IPS-15b (cell line): ENCODE data around the gene CCNL2.

Experiments
- H3K27me3 ChIP-seq: one replicate; pipeline ENCODE4 v1.6.1; 2013; ENCODE audit warnings: low read length; ENCODE audit not compliant: control insufficient read depth, insufficient read depth
- H3K36me3 ChIP-seq: one replicate; pipeline ENCODE4 v1.6.1; 2013; ENCODE audit warnings: low read length; ENCODE audit not compliant: control insufficient read depth, insufficient read depth
- H3K4me1 ChIP-seq: one replicate; pipeline ENCODE4 v1.6.1; 2013; ENCODE audit warnings: mild to moderate bottlenecking, low read length; ENCODE audit not compliant: control insufficient read depth, insufficient read depth
- H3K4me3 ChIP-seq: one replicate; pipeline ENCODE4 v1.5.1; 2013; ENCODE audit warnings: low read depth, low read length
- H3K9ac ChIP-seq: one replicate; pipeline ENCODE4 v1.6.1; 2013; ENCODE audit warnings: low read depth, mild to moderate bottlenecking, low read length
- H3K9me3 ChIP-seq: one replicate; pipeline ENCODE4 v1.6.1; 2013; ENCODE audit warnings: mild to moderate bottlenecking, low read length; ENCODE audit not compliant: control insufficient read depth, insufficient read depth

CCNL2 gene

DNA sequence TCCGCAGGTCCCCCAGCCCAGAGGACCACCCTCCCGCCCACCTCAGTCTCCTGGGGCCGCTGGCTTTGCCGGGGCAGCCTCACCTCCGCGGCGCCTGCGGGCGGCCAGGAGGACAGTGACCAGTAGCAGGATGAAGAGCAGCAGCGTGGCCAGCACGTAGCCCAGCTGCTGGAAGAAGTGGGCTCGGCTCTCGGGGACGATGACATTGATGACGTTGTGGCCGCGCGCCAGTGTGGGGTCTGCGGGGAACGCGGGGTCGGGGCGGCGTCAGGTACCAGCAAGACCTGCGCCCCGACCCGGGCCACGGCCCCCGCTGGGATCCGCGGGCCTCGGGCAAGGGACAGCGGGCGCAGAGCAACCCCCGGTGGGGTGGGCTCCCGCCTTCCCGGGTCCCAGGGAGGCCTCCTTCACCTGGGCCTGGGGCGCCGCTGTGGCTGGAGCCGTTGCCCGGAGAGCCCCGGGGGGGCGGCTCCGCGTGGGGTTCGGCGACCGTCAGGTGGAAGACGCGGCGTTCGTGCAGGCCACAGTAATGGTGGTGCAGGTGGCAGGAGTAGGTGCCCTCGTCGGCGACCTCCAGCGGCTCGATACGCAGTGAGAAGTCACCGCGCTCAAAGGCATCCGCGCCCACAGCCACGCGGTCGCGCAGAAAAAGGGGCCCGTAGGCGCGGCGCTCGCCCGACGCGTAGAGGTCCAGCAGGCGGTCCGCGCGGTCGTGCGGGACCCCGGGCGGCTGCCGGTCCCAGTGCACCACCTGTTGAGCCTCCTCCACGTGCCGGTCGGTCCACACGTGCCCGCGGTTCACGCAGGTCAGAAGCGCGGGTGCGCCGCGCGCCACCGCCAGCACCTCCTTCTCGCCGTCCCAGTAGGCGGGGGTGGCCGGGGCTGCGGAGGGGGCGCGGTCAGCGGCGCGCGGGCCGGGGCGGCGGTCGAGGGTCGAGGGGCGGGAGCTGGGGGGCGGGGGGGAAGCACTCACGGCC lies 44.6 kb downstream of the CCNL2 start:
- Histone ChIP-seq H3K4me3 (peak overlapping the region; percentile 43), H3K36me3 (no peaks in the 10 kb centered on the region), H3K9me3 (no peaks in the 10 kb centered on the region), H3K9ac (no peak overlapping the region), H3K4me1 (peaks cover 3% of the 10 kb centered on the region), H3K27me3 (peaks cover 2% of the 10 kb centered on the region)

- no peak overlapping the region for H3K9ac ChIP-seq
- H3K4me1 ChIP-seq, result peaks cover 3% of the 10 kb centered on the region
- H3K4me3 ChIP-seq, result peak overlapping the region; percentile 43
- H3K27me3 ChIP-seq, result peaks cover 2% of the 10 kb centered on the region
- H3K36me3 ChIP-seq, result no peaks in the 10 kb centered on the region
- no peaks in the 10 kb centered on the region for H3K9me3 ChIP-seq
Observed at GRCh38 chr1:1353389-1354151, 45.6 kb downstream of the CCNL2 start.

DNA sequence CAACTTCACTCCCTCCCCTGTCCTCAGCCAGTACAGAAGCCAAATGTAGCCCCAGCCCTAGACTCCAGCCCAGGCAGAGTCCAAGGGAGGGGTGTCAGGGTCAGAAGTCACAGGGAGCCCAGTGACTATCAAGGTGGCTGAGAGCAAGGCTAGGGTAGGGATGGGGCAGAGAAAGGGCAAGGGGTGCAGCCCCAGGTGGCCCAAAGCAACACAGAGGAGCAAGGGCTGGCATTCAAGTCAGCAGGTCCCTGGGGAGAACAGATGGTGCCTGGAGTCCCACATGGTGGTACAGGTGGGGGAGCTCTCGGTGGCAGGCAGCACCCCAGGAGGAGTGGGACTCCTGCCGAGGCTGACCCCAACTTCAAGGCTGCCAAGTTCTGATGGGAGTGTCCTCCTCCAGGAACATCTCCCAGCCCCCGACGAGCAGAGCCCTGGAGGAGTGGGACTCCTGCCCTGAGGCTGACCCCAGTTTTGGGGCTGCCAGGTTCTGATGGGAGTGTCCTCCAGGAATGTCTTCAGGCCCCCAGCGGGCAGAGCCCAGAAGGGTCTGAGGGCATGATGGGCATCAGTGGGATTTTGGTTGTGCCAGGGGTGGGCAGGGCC lies 46.2 kb downstream of the CCNL2 start:
- Histone ChIP-seq H3K9me3 (no peaks in the 10 kb centered on the region), H3K4me1 (peaks cover 5% of the 10 kb centered on the region), H3K27me3 (peaks cover 2% of the 10 kb centered on the region), H3K9ac (no peak overlapping the region), H3K4me3 (no peak overlapping the region), H3K36me3 (no peaks in the 10 kb centered on the region)

GRCh38 chr1:1351511-1352427 lies 47.4 kb downstream of the CCNL2 start:
- Histone ChIP-seq H3K9me3 (no peaks in the 10 kb centered on the region), H3K4me1 (peaks cover 2% of the 10 kb centered on the region), H3K27me3 (peaks cover 2% of the 10 kb centered on the region), H3K36me3 (no peaks in the 10 kb centered on the region), H3K4me3 (peak overlapping the region; percentile 30), H3K9ac (no peak overlapping the region)

DNA sequence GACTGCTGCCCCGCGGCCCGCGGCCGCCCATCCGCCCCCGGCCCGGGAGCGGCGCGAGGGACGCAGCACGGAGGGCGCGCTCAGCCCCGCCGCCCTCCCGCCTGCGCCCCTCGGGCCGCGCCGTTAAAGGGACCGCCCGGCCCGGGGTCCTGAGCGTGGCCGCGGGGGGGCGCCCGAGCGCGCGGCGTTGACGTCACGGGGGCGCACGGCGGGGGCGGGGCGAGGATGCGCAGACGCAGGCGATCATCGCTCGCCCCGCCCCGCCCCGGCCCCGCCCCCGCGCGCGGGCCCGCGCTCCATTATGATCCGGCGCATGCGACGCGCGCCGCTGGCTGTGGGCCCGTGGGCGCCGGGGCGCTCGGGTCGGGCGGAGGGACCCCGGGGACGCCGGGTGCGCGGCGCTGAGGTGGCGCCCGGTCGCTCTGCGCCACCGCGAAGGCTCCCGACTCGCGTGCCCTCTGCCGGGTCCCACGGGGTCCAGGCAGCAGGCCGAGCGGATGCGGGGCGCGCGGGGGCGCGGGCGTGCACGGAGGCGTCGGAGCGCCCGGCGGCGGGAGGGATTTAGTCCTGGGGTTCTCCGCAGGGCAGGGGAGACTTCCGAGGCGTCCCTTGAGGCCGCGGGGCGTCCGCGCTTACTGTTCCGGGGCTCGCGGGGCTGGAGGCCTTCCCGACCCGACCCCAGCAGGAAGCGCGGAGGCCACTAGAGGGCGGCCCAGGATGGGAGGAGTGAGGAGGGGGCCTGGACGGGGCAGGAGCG lies 49.7 kb downstream of the CCNL2 start, which contains the start of gene DVL1:
Gene DVL1, minus strand, starts transcription at position 163 of the 757 bp plus-strand sequence. CDS start 353 bp downstream, outside the sequence.
- H3K4me1 ChIP-seq, result peaks cover 2% of the 10 kb centered on the region

GRCh38 chr1:1348420-1349255 lies 50.5 kb downstream of the CCNL2 start:
- Histone ChIP-seq H3K9me3 (no peaks in the 10 kb centered on the region), H3K4me1 (peaks cover 2% of the 10 kb centered on the region), H3K4me3 (peak overlapping the region; percentile 52), H3K9ac (peak overlapping the region; percentile 24), H3K27me3 (no peaks in the 10 kb centered on the region), H3K36me3 (no peaks in the 10 kb centered on the region)

More for the DNA sequence above, 49.7 kb downstream of the CCNL2 start, which contains the start of gene DVL1:
- Histone ChIP-seq H3K9me3 (no peaks in the 10 kb centered on the region), H3K36me3 (no peaks in the 10 kb centered on the region), H3K4me3 (peak within 1 kb of the TSS; percentile 67), H3K9ac (peak within 1 kb of the TSS; percentile 73), H3K27me3 (no peaks in the 10 kb centered on the region)

- H3K9ac ChIP-seq, result peak overlapping the region; percentile 24
- H3K36me3 ChIP-seq, result no peaks in the 10 kb centered on the region
- H3K4me3 ChIP-seq, result peak overlapping the region; percentile 52
- no peaks in the 10 kb centered on the region for H3K9me3 ChIP-seq
- H3K27me3 ChIP-seq, result no peaks in the 10 kb centered on the region
- H3K4me1 ChIP-seq, result peaks cover 2% of the 10 kb centered on the region
Observed at GRCh38 chr1:1347663-1348419, 51.3 kb downstream of the CCNL2 start.

- H3K4me3 ChIP-seq, result peak overlapping the region; percentile 52
Observed at GRCh38 chr1:1347026-1347595, 52.0 kb downstream of the CCNL2 start.

GRCh38 chr1:1346501-1346890 lies 52.6 kb downstream of the CCNL2 start:
- no peak overlapping the region for H3K9ac ChIP-seq
- H3K4me1 ChIP-seq, result peaks cover 2% of the 10 kb centered on the region
- H3K4me3 ChIP-seq, result no peak overlapping the region
- peaks cover under 1% of the 10 kb centered on the region for H3K36me3 ChIP-seq
- no peaks in the 10 kb centered on the region for H3K27me3 ChIP-seq
- H3K9me3 ChIP-seq, result no peaks in the 10 kb centered on the region

More at GRCh38 chr1:1347026-1347595, 52.0 kb downstream of the CCNL2 start:
- Histone ChIP-seq H3K9ac (no peak overlapping the region), H3K36me3 (no peaks in the 10 kb centered on the region), H3K27me3 (no peaks in the 10 kb centered on the region), H3K9me3 (no peaks in the 10 kb centered on the region), H3K4me1 (peaks cover 2% of the 10 kb centered on the region)
